Mesenteric fat pad (tissue), 1 donor: Measurements from ENCODE around the gene RCN2. TPM values are rescaled to one million over a fixed set of nuclear protein-coding genes. Genes with fewer than 3 reads are reported as not detected.

Source experiments
- DNase-seq: peaks from one replicate; pipeline ENCODE4 v3.0.0-alpha.2; 2020; ENCODE audit warnings: low spot score
- total RNA-seq: library from RNA; stranded (reverse); fragmentation: NEBNext Ultra II Directional; extraction: Animal tissue kit (Norgen Biotek cat#: 25700); gene quantifications from one replicate; pipeline ENCODE4 v1.2.1, GENCODE V29; 2021
- donor health status: DM: yes; HTN: yes; CAD: no.

The RCN2 gene
- total RNA-seq, 1 donor from 2014 or later = 31.4 TPM

GRCh38 chr15:76973362-76973743 is 41.8 kb downstream of the RCN2 start:
- no peak for DNase-seq

DNA sequence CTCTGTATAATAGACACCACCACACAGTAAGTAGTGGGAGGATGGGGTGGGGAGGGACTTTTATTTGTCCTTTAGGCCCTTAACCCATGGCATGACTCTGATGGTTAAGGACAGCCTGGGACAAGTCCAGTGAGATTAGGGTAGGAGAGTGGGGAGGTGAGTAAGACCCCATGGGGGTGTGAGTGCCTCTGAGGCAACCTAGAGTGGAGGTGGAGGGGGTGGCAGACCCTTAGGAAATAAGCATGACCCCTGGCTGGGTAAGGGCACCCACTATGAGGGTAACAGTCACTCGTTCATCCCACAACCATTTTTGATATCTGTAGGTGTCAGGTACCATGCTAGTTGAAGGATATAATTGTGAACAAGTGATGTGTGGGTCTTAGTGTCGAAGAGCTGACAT is 42.4 kb downstream of the RCN2 start:
- DNase-seq = no peak

- DNase-seq = no peak
Observed at GRCh38 chr15:76974456-76975036, 43.0 kb downstream of the RCN2 start.

GRCh38 chr15:76976141-76976540 is 44.6 kb downstream of the RCN2 start:
- DNase-seq = no peak

DNA sequence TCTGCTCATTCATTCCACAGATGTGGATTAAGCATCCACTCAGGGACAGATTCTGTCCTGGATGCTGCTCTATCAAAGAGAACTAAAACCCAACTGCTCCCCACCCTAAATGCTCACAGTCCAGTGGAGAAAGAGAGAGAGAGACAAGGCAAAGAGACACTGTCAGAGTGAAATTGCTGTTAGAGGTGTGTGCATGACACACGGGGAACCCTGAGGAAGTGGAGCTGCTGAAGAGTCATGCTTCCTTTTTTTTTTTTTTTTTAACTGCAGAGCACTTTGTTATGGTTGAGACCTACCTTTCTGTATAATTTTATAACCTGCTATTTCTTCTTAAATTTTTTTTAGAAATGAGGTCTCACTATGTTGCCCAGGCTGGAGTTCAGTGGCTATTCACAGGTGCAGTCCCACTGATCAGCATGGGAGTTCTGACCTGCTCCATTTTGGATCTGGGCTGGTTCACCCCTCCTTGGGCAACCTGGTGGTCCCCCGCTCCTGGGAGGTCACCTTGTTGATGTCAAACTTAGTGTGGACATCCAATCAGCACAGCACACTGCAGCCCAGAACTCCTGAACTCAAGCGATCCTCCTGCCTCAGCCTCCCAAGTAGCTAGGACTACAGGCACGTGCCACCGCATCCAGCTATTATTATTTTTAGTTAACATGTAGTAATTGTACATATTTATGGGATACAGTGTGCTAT is 45.2 kb downstream of the RCN2 start:
- DNase-seq = no peak

DNA sequence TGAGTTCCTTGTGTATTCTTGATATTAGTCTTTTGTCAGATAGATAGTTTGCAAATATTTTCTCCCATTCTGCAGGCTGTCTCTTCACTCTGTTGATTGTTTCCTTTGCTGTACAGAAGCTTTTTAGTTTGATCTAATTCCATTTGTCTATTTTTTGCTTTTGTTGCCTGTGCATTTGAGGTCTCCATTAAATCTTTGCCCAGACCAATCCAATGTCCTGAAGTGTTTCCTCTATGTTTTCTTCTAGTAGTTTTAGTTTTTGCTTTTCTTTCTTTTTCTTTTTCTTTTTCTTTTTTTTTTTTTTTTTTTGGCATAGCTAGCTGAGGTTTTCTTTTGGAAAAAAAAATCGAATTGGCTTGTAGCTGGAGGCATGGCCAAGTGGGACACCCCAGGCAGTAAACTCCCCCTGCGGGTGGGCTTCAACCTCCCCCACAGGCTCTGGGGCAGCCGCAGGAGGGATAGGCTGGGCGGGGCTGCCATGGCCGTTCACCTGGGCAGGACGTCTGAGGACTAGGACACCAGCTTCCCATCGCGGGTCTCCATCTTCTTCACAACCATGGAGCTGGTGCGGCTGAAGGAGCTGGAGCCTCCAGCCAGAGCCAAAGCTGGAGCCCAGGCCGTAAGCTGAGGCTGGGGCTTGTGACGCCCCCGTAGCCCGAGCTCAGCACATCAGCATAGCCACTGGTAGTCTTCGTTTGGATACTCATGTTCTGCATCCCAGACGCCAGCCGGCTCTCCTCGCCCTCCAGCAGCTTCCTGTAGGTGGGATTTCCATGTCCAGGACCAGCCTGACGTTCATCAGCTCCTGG is 47.2 kb downstream of the RCN2 start:
- peak; percentile 80 for DNase-seq

GRCh38 chr15:76979331-76979925 is 47.9 kb downstream of the RCN2 start:
- peak; percentile 62 for DNase-seq

DNA sequence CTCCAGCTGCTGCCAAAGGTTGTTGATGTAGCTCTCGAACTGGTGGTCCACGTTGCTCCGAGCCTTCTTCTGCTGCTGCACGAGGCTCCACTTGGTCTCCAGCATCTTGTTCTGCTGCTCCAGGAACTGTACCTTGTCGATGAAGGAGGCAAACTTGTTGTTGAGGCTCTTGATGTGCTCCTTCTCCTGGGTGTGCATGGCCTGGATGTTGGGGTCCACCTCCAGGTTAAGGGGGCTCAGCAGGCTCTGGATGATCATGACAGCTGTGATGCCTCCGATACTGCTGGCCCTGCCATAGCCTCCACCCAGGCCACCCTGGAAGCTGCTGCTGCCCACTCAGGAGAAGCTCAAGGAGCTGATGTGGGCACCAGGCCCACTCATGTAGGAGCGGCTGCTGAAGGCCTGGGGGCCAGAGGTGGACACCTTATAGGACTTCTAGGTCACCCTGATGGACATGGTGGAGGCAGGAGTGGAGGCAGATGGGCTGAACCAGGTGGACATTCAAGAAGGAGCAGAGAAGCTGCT is 48.5 kb downstream of the RCN2 start:
- DNase-seq = peak; percentile 78

GRCh38 chr15:76982356-76982755 is 50.8 kb downstream of the RCN2 start:
- peak; percentile 62 for DNase-seq

DNA sequence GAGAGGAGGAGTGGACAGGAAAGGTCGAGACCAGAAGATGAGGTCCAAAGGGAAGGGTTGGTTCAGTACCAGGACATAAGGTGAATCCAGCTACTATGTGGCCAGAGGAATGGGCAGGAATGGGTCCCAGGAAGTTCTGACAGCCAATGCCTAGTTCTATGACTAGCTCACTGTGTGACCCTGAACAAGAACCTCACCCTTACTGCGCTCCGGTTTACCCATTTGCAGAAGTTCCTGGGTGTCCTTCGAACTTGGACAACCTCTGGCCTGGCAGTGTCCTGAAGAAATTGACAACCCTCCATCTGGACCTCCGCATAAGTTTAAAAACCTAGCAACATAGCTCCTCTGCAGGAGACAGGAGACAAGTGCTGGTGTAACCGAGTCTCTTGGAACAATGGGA is 51.2 kb downstream of the RCN2 start:
- peak; percentile 51 for DNase-seq

DNA sequence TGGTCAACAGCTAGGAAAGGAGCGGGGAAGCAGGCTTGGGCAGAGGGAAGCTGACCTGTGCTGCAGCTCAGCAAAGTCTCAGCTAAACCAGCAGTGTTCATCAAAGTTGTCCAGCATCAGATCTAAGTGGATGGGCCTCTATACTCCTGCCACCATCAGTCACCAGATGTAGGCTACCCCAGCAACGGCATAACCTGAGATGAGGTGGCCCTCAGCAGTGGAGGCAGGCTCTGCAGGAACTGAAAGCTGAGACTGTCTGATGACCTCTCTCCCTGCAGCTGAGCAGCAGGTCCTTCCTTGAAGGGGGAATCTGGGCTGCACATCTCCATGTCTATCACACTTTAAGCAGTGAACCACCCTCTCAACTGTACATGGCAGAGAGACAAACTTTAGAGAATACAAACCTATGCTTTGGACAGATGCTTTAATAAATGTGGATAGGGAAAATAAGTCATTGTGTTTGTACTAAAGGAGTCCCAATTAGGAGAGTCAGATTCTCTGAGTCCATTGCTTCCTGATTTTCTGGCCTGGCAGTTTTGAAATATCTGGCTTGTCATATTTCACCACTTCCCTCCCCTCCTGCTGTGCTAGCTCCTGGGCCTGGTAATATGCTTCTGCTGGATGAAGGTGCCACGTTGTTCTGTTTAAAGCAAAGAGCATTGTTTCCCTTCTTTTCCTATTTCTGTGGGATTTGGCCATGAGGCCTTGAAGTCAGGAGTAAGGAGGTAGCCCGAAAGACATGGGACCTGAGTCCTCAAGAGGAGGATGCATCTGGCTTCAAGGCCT is 52.2 kb downstream of the RCN2 start:
- peak; percentile 39 for DNase-seq

DNA sequence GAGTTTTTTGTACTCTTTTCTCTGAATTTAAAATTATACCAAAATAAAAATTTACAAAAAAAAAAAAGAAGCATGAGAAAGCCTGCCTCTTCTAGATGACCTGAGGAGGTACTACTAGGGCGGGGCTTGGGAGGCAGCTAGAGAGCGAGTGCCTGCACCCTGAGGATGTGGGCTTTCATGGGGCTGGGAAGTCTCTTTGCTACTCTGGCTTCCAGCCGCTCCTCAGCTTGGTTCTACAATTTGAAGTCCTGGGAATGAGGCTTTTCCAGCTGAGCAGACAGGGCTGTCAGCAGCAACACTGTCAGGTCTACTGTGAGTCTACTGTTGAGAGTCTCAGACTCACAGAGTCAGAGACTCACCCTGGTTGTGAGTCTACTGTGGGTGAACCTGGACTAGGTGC is 55.2 kb downstream of the RCN2 start:
- peak; percentile 57 for DNase-seq

- peak; percentile 53 for DNase-seq
Observed at GRCh38 chr15:76987276-76987675, 55.7 kb downstream of the RCN2 start.

DNA sequence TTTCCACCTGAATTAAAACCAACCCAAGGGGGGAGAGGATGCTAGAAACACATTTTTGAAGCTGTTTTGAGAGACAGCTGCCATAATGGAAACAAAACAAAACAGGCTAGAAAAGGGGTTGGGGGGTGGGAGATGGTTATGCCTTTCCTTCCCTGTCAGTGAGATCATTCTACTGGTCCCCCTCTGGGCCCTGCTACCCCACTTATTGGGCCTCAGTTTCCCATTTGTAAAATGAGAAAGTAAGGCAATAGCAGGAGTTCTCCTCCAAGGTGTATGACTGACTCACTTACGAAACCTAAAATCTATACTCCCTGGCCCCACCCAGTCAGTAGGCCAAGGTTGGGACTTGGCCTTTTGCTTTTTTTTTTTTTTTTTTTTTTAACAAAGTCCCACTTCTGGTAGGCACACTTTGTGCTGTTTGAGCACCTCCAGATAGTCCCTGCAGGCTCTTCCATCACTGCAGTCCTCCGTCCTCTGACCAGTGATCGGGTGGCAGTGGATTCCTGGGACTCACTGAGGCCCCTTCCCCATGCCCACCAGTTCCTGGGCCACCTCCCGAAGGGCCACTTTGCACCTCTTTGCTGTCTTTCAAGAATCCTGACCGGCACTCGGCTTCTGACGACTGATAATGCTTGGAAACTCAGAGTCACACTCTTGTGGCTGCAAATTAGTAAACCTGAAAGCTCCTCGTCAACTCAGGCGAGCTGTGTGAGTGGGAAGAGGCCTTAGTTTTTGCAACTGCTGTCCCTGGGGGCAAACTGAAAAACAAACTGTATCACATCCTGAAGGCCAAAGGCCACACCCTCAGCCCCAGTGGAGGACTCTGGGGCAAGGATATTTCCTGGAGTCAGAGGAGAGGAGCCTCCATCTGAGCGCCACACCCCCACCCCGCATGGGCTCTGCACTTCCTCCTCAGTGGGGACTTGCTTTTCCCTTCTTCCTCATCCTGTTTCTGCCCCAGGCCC is 56.6 kb downstream of the RCN2 start:
- peak; percentile 89 for DNase-seq

DNA sequence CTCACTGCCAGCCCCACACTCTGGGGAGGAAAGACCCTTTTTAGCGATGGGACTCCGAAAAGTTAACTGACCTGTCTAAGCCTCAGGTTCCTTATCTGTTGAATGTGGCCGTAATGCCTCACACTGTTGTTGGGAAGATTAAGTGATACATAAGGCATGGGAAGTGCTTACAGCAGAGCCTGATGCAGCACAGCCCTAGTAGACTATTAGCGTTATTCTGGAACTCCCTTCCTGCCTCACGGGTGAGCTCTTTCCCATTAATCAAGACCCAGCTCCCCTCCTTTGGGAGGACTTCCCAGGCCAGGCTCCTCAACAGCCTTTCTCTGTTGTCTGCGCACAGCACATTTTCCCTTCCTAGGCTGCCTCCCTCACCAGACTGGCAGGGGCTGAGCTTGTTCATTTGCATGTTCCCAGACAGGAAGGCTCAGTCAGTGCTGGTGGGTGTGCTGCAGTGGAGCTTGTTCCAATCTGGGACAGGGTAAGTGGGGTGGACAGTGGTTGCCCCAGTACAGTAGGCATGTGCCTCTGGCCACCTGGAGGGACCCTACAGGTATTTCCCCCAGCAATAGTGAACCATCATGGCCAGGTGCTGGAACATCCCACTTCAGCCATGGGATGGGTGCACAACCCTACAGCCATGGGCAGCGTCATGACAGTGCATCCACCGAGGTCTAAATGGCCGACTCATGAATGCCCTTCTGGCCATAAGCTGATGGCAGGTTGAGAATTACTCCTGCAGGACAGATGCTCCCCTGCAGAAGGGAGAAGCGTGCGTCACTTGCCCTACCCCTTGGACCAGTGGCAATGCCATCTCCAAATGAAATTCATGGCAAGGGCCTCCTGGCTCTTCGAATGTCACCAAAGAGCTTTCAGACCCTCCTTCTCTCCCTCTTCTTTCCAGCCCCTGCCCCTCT is 57.6 kb downstream of the RCN2 start:
- peak; percentile 60 for DNase-seq

DNA sequence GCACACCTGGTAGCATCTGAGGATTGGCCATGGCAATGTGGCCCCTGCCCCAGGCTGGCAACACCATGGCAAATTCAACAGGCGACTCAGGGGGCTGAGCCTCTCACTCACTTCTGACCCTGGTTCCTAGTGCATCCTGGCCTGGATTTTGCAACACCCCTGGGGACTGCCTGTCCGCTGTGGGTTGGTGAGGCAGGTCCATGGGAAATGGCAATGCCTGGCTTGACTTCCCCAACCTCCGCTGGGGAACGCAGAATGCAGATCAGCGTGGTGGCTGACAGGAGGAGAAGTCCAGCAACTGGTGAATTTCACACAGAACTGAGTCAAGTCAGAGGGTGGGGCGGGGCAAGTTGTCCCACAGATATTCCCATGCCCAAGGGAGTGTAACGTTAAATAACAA is 59.5 kb downstream of the RCN2 start:
- DNase-seq = peak; percentile 84

- peak; percentile 89 for DNase-seq
Observed at GRCh38 chr15:76991741-76992645, 60.4 kb downstream of the RCN2 start.
